HUES6 (cell line): ENCODE measurements around the gene RAB3A.
A peak's percentile ranks its signal among the peaks of the same experiment; 100 is the strongest.

Source experiments
- H3K27ac ChIP-seq: 2 replicates; pipeline ENCODE4 v1.7.0; 2013; ENCODE audit warnings: low read depth, mild to moderate bottlenecking, low read length, inconsistent platforms
- H3K27me3 ChIP-seq: 2 replicates; pipeline ENCODE4 v1.6.1; 2013; ENCODE audit warnings: low read length; ENCODE audit not compliant: control insufficient read depth, insufficient read depth
- H3K36me3 ChIP-seq: 2 replicates; pipeline ENCODE4 v1.6.1; 2013; ENCODE audit warnings: low read length; ENCODE audit not compliant: control insufficient read depth, insufficient read depth
- H3K4me1 ChIP-seq: 2 replicates; pipeline ENCODE4 v1.6.1; 2013; ENCODE audit warnings: low read length; ENCODE audit not compliant: control insufficient read depth, insufficient read depth
- H3K4me3 ChIP-seq: 2 replicates; pipeline ENCODE4 v1.5.1; 2013; ENCODE audit warnings: low read depth, low read length
- H3K9ac ChIP-seq: one replicate; pipeline ENCODE4 v1.6.1; 2013; ENCODE audit warnings: mild to moderate bottlenecking, low read length
- H3K9me3 ChIP-seq: 2 replicates; pipeline ENCODE4 v1.6.1; 2013; ENCODE audit warnings: low read depth, low read length; ENCODE audit not compliant: control insufficient read depth, insufficient read depth

RAB3A gene

GRCh38 chr19:18203863-18204393, at the start of gene RAB3A:
TSS of gene RAB3A (minus strand) at chr19:18204042. CDS start at chr19:18202740, 1,302 bp downstream.
- H3K9ac ChIP-seq: peak within 1 kb of the TSS; percentile 66
- peak within 1 kb of the TSS; percentile 92 for H3K27ac ChIP-seq
- peaks cover 16% of the 10 kb centered on the region for H3K36me3 ChIP-seq
- H3K4me3 ChIP-seq: peak within 1 kb of the TSS; percentile 88
- peaks cover 20% of the 10 kb centered on the region for H3K4me1 ChIP-seq
- peaks cover 6% of the 10 kb centered on the region; the same call in 1 of the 2 replicates for H3K27me3 ChIP-seq
- H3K9me3 ChIP-seq: no peaks in the 10 kb centered on the region

- peaks cover 21% of the 10 kb centered on the region; the same call in 1 of the 2 replicates for H3K27me3 ChIP-seq
- peaks cover 4% of the 10 kb centered on the region; the same call in 1 of the 2 replicates for H3K9me3 ChIP-seq
- no peak overlapping the region for H3K27ac ChIP-seq
- no peaks in the 10 kb centered on the region for H3K36me3 ChIP-seq
- H3K4me3 ChIP-seq: no peak overlapping the region
- peaks cover 11% of the 10 kb centered on the region for H3K4me1 ChIP-seq
- no peak overlapping the region for H3K9ac ChIP-seq
Measured at GRCh38 chr19:18253130-18253529, 49.3 kb upstream of the RAB3A start.

- H3K9me3 ChIP-seq: peaks cover 4% of the 10 kb centered on the region; the same call in 1 of the 2 replicates
- no peak overlapping the region for H3K27ac ChIP-seq
- peaks cover 17% of the 10 kb centered on the region for H3K4me1 ChIP-seq
- no peaks in the 10 kb centered on the region for H3K36me3 ChIP-seq
- no peak overlapping the region for H3K4me3 ChIP-seq
- H3K9ac ChIP-seq: no peak overlapping the region
- H3K27me3 ChIP-seq: peaks cover 21% of the 10 kb centered on the region; the same call in 1 of the 2 replicates
Measured at GRCh38 chr19:18252370-18252717, 48.5 kb upstream of the RAB3A start.

GRCh38 chr19:18251587-18252369, 47.9 kb upstream of the RAB3A start:
- peaks cover 4% of the 10 kb centered on the region; the same call in 1 of the 2 replicates for H3K9me3 ChIP-seq
- no peak overlapping the region for H3K27ac ChIP-seq
- H3K9ac ChIP-seq: no peak overlapping the region
- no peaks in the 10 kb centered on the region for H3K36me3 ChIP-seq
- peaks cover 21% of the 10 kb centered on the region; the same call in 1 of the 2 replicates for H3K27me3 ChIP-seq
- H3K4me3 ChIP-seq: no peak overlapping the region
- H3K4me1 ChIP-seq: peaks cover 17% of the 10 kb centered on the region

- no peaks in the 10 kb centered on the region for H3K36me3 ChIP-seq
- peaks cover 14% of the 10 kb centered on the region; the same call in 1 of the 2 replicates for H3K27me3 ChIP-seq
- no peak overlapping the region for H3K4me3 ChIP-seq
- peaks cover 9% of the 10 kb centered on the region for H3K4me1 ChIP-seq
- H3K27ac ChIP-seq: no peak overlapping the region
- no peak overlapping the region for H3K9ac ChIP-seq
- peaks cover 4% of the 10 kb centered on the region; the same call in 1 of the 2 replicates for H3K9me3 ChIP-seq
Measured at GRCh38 chr19:18249834-18250233, 46.0 kb upstream of the RAB3A start.

GRCh38 chr19:18245297-18245696, 41.5 kb upstream of the RAB3A start:
- Histone ChIP-seq H3K4me1 (peaks cover 7% of the 10 kb centered on the region; the same call in 1 of the 2 replicates), H3K9ac (no peak overlapping the region), H3K9me3 (peaks cover 2% of the 10 kb centered on the region; the same call in 1 of the 2 replicates), H3K27ac (no peak overlapping the region), H3K27me3 (no peaks in the 10 kb centered on the region), H3K4me3 (no peak overlapping the region), H3K36me3 (no peaks in the 10 kb centered on the region)

- Histone ChIP-seq H3K27ac (no peak overlapping the region), H3K27me3 (peaks cover 5% of the 10 kb centered on the region; the same call in 1 of the 2 replicates), H3K9ac (no peak overlapping the region), H3K36me3 (no peaks in the 10 kb centered on the region), H3K4me3 (no peak overlapping the region), H3K9me3 (no peaks in the 10 kb centered on the region), H3K4me1 (no peaks in the 10 kb centered on the region)
Measured at GRCh38 chr19:18239303-18239702, 35.5 kb upstream of the RAB3A start.

GRCh38 chr19:18234194-18234593, 30.4 kb upstream of the RAB3A start:
- H3K4me3 ChIP-seq: no peak overlapping the region
- no peaks in the 10 kb centered on the region for H3K9me3 ChIP-seq
- H3K27ac ChIP-seq: no peak overlapping the region
- H3K4me1 ChIP-seq: peaks cover 19% of the 10 kb centered on the region
- H3K27me3 ChIP-seq: peaks cover 5% of the 10 kb centered on the region; the same call in 1 of the 2 replicates
- H3K36me3 ChIP-seq: no peaks in the 10 kb centered on the region
- H3K9ac ChIP-seq: no peak overlapping the region

GRCh38 chr19:18233224-18233825, 29.5 kb upstream of the RAB3A start:
- Histone ChIP-seq H3K27ac (no peak overlapping the region), H3K4me1 (peaks cover 19% of the 10 kb centered on the region), H3K9me3 (no peaks in the 10 kb centered on the region), H3K9ac (no peak overlapping the region), H3K4me3 (peak overlapping the region; percentile 62), H3K27me3 (peaks cover 5% of the 10 kb centered on the region; the same call in 1 of the 2 replicates), H3K36me3 (no peaks in the 10 kb centered on the region)

GRCh38 chr19:18232540-18233223, 28.8 kb upstream of the RAB3A start:
- Histone ChIP-seq H3K9ac (peak overlapping the region; percentile 13), H3K36me3 (no peaks in the 10 kb centered on the region), H3K4me3 (peak overlapping the region; percentile 62), H3K4me1 (peaks cover 19% of the 10 kb centered on the region), H3K9me3 (no peaks in the 10 kb centered on the region), H3K27ac (no peak overlapping the region), H3K27me3 (peaks cover 5% of the 10 kb centered on the region; the same call in 1 of the 2 replicates)
